ENCODE results near the gene MEFV. TPM values are rescaled to one million over a fixed set of nuclear protein-coding genes. Genes with fewer than 3 reads are reported as not detected.

The MEFV gene
- total RNA-seq, 2 donors from 2014 or later: 3.5 to 6.1 TPM

DNA sequence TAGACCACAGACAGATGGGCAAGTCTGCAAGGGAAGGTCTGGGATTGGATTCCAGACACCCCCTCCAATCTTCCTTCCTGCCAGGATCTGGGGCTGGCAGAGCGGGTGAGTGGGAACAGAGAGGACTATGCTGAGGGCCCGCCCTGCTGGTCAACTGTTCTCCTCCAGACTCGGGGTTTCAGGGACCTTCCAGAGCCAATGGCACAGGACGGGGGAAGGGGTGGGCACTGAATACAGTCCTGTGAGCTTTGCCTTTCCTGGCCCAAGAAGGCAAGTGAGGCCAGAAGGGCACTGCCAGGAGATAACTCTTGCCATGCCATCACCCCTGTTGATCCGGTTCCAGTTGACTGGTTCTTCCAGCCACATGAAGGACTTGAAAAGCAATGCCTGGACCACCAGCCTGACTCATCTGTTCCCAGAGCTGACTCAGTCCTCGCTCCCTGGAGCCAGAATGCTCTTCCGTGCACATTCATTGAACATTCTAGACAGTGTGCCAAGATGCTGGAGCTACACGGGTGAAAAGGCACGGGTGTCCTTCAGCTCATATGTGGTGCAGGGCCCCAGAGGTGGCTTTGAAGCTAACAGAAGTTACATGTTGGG is 533 bp upstream of the MEFV start:
- Histone ChIP-seq H3K4me1 (ENCODE audit: control insufficient read depth in 1 of 2, low read depth in 2 of 2) (no peaks in the 10 kb centered on the region), H3K4me3 (no peak overlapping the region), H3K27ac (no peak overlapping the region), H3K27me3 (replicated peaks; ENCODE audit: insufficient read depth) (no peaks in the 10 kb centered on the region), H3K9me3 (no peaks in the 10 kb centered on the region), H3K36me3 (no peaks in the 10 kb centered on the region)
- TF ChIP-seq, protein P1, sequence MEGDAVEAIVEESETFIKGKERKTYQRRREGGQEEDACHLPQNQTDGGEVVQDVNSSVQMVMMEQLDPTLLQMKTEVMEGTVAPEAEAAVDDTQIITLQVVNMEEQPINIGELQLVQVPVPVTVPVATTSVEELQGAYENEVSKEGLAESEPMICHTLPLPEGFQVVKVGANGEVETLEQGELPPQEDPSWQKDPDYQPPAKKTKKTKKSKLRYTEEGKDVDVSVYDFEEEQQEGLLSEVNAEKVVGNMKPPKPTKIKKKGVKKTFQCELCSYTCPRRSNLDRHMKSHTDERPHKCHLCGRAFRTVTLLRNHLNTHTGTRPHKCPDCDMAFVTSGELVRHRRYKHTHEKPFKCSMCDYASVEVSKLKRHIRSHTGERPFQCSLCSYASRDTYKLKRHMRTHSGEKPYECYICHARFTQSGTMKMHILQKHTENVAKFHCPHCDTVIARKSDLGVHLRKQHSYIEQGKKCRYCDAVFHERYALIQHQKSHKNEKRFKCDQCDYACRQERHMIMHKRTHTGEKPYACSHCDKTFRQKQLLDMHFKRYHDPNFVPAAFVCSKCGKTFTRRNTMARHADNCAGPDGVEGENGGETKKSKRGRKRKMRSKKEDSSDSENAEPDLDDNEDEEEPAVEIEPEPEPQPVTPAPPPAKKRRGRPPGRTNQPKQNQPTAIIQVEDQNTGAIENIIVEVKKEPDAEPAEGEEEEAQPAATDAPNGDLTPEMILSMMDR (IDR thresholded peaks at IDR 0.05): no peak
- DNase-seq (ENCODE audit: low spot score) (no peak), ATAC-seq (ENCODE audit: insufficient number of reproducible peaks, low FRiP score, low read depth) (no peak)

DNA sequence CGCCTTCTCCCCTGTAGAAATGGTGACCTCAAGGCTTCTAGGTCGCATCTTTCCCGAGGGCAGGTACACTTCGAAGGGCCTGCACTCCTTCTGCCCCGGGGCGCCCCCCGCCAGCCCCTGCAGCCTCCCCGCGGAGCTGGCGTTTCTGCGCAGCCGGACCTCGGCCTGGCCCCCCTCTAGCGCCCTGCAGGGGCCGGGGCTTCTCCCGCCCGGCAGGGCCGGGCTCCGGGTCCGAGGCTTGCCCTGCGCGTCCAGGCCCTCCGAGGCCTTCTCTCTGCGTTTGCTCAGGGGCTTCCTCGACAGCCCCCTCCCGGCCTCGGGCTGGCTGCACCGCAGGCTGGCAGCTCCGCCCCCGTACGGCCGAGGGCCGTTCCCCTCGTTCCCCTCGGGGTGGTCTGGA is 2.1 kb downstream of the MEFV start:
- DNase-seq (ENCODE audit: low spot score) (no peak), ATAC-seq (ENCODE audit: insufficient number of reproducible peaks, low FRiP score, low read depth) (no peak)
- no peaks in the 10 kb centered on the region for H3K27me3 ChIP-seq (replicated peaks; ENCODE audit: insufficient read depth)
- H3K4me3 ChIP-seq: no peak overlapping the region
- H3K9me3 ChIP-seq: no peaks in the 10 kb centered on the region
- H3K4me1 ChIP-seq (ENCODE audit: control insufficient read depth in 1 of 2, low read depth in 2 of 2): no peaks in the 10 kb centered on the region
- no peak overlapping the region for H3K27ac ChIP-seq
- TF ChIP-seq, protein P1 (IDR thresholded peaks at IDR 0.05): no peak
- H3K36me3 ChIP-seq: no peaks in the 10 kb centered on the region

DNA sequence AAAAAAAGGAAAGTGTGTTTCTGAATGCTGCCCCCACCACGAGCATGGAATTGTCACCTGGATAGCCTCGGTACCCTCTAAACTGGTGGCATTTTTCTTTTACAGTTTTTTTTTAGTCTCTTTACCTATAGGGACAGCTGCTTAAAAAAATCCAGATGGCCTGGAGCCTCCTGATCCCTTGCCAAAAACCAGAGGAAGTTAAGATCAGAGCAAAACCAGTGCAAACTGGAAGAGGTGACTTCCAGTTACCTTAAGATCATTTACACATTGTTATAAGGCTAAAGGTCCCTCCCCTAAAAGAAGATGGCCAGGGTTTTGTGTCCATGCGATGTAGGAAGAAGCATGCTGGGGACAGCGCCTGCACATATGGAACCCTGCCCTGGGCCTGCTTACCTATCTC is 3.5 kb downstream of the MEFV start:
- Histone ChIP-seq H3K27me3 (replicated peaks; ENCODE audit: insufficient read depth) (no peaks in the 10 kb centered on the region), H3K27ac (no peak overlapping the region), H3K9me3 (no peaks in the 10 kb centered on the region), H3K4me1 (ENCODE audit: control insufficient read depth in 1 of 2, low read depth in 2 of 2) (no peaks in the 10 kb centered on the region), H3K4me3 (no peak overlapping the region), H3K36me3 (no peaks in the 10 kb centered on the region)
- TF ChIP-seq, protein P1 (IDR thresholded peaks at IDR 0.05): no peak
- DNase-seq (ENCODE audit: low spot score) (no peak), ATAC-seq (ENCODE audit: insufficient number of reproducible peaks, low FRiP score, low read depth) (no peak)

DNA sequence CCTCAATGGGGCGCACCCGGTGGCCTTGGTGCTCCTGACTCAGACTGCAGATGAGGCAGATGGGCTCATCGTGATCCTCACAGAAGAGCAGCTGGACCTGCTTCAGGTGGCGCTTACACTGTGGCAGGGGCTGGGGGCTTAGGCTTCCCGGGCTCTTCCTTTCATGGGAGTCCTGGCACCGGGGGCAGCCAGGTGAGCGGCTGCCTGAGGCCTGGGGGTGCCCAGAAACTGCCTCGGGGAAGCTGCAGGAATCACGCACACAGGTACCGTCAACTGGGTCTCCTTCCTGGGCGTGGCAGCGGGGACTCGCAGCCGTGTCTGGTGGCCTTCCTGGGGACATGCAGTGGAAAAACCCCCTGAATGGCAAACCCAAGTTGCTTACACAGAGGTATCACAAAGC is 7.0 kb downstream of the MEFV start:
- Histone ChIP-seq H3K27me3 (replicated peaks; ENCODE audit: insufficient read depth) (no peaks in the 10 kb centered on the region), H3K4me1 (ENCODE audit: control insufficient read depth in 1 of 2, low read depth in 2 of 2) (no peaks in the 10 kb centered on the region), H3K9me3 (no peaks in the 10 kb centered on the region), H3K4me3 (no peak overlapping the region), H3K27ac (no peak overlapping the region), H3K36me3 (no peaks in the 10 kb centered on the region)
- no peak for DNase-seq (ENCODE audit: low spot score)
- ATAC-seq (ENCODE audit: insufficient number of reproducible peaks, low FRiP score, low read depth): no peak
- TF ChIP-seq, protein P1 (IDR thresholded peaks at IDR 0.05): no peak

DNA sequence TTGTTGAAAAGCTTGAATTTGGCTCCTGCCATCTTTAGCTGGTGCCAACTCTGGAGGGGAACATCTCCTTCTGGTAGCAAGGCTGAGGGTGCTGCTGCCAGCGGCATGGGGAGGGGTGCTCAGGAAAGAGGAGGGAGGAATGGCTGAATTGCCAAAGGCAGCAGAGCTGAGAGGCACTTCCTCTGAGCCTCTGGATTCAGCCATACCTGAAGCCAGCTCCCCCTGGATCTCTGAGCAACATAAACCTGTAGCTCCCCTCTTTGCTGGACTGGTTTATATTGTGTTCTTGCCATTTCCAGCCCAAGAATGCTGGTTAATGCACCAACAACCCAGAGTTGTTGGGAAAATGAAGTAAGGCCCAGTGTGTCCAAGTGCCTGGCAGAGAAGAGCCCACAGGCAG is 7.4 kb downstream of the MEFV start:
- ATAC-seq (ENCODE audit: insufficient number of reproducible peaks, low FRiP score, low read depth): no peak

More for the DNA sequence above, 7.4 kb downstream of the MEFV start:
- Histone ChIP-seq H3K9me3 (no peaks in the 10 kb centered on the region), H3K36me3 (no peaks in the 10 kb centered on the region), H3K4me1 (ENCODE audit: control insufficient read depth in 1 of 2, low read depth in 2 of 2) (no peaks in the 10 kb centered on the region), H3K27me3 (replicated peaks; ENCODE audit: insufficient read depth) (no peaks in the 10 kb centered on the region), H3K4me3 (no peak overlapping the region), H3K27ac (no peak overlapping the region)
- no peak for DNase-seq (ENCODE audit: low spot score)
- TF ChIP-seq, protein P1 (IDR thresholded peaks at IDR 0.05): no peak
